HG03354 (cell line): ENCODE results near the gene FOXR1.
"Not testable (repeated sequence)": the region's sequence is repeated elsewhere in the genome, so short reads cannot be mapped to it uniquely, and the experiment has no call there.

ENCODE experiments used
- ATAC-seq: cut with Tn5 transposase; IDR thresholded peaks from one replicate; pipeline ENCODE4 v1.9.1; 2021; ENCODE audit warnings: mild to moderate bottlenecking; ENCODE audit not compliant: unreplicated experiment, poor library complexity, severe bottlenecking

FOXR1 gene

DNA sequence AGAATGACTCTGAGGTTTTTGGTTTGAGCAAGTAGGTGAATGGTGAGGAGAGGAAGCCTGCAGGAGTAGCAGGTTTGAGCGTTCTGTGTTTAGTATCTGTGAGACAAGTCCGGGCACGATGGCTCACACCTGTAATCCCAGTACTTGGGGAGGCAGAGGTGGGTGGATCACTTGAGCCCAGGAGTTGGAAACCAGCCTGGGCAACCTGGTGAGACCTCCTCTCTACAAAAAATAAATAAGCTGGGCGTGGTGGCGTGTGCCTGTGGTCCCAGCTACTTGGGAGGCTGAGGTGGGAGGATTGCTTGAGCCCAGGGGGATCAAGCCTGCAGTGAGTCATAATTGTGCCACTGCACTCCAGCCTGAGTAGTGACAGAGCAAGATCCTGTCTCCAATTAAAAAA, 16.7 kb downstream of the FOXR1 start:
- ATAC-seq, result no peak

DNA sequence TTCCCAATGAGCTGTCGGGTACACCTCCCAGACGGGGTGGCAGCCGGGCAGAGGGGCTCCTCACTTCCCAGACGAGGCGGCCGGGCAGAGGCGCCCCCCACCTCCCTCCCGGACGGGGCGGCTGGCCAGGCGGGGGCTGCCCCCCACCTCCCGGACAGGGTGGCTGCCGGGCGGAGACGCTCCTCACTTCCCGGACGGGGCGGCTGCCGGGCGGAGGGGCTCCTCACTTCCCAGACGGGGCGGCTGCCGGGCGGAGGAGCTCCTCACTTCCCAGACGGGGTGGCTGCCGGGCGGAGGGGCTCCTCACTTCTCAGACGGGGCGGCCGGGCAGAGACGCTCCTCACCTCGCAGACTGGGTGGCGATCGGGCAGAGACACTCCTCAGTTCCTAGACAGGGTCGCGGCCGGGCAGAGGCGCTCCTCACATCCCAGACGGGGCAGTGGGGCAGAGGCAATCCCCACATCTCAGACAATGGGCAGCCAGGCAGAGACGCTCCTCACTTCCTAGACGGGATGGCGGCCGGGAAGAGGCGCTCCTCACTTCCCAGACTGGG, 20.0 kb downstream of the FOXR1 start:
- not testable (repeated sequence) for ATAC-seq

DNA sequence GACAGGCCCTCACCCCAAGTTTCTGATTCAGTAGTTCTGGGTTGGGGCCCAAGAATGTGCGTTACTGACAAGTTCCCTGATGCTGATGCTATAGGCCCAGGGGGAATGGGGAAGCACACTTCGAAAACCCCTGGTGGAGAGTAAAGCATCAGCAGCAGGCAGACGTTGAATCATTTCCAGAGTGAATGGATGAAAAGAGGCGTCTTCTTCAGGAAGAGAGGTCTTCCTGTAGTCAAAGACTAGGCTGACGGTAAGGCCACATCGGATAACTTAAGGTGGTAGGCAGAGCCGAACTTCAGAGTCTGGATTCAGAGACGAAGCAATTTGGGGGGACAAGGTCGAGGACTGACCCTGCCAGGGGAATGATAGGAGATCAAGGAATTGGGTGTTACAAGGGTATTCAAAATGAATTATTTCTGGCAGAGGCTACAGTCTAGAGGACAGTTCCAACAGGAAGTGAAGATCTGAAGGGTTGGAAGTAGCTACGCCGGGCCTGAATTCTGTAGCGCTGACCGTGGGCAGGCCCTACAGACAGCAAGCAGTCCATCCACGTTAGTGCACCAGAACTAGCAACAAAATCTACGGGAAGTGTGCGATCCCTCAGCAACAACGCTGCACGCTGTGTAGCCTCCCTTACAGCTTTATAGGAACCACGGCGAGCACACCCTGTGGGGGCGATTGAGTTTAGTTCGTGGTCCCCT, 25.5 kb downstream of the FOXR1 start:
- peak; percentile 14 for ATAC-seq

DNA sequence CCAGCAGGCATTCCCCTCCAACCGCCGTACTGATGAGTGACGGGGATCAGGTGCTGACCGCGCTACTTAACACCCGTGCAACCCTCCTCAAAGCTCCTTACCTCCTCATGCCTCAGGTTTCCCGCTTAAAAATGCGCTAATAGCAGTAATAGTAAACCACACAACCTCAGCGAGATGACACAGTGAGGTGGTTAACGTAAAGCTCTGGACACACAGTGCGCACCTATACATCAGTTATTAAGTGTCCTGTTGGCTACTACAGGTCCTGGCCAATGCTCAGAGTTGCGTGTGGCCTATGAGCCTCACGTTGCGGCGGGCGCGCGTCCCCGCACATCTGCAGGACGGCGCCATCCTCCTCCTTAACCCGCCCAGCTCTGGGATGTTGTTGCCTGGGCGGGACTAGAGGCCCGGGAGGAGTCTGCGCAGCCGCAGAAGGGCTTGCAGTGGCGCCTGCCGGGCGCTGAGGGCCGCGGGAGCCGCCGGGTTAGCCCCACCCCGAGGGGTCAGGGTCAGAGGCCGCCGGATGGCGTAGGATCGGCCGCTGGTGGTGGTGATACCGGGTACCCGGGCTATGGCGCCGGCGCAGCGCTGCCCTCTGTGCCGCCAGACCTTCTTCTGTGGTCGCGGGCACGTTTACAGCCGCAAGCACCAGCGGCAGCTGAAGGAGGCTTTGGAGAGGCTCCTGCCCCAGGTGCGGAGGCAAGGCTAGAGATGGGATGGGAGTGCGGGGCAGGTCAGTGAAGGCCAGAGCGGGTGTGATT, 26.2 kb downstream of the FOXR1 start, which contains the start of gene CENATAC:
CENATAC (plus strand) TSS at position 512 of the 761 bp plus-strand sequence; CDS start at position 572, 60 bp downstream.
- peak; percentile 91 for ATAC-seq

DNA sequence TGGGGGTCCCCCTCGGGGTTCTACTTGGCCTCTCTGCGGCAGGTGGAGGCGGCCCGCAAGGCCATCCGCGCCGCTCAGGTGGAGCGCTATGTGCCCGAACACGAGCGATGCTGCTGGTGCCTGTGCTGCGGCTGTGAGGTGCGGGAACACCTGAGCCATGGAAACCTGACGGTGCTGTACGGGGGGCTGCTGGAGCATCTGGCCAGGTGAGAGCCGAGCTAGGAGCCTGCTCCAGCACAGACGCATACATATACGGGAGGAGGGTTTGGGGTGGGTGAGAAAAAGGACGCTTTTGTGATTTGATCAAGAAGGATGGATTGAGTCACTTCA, 26.8 kb downstream of the FOXR1 start:
- ATAC-seq, result peak; percentile 10

DNA sequence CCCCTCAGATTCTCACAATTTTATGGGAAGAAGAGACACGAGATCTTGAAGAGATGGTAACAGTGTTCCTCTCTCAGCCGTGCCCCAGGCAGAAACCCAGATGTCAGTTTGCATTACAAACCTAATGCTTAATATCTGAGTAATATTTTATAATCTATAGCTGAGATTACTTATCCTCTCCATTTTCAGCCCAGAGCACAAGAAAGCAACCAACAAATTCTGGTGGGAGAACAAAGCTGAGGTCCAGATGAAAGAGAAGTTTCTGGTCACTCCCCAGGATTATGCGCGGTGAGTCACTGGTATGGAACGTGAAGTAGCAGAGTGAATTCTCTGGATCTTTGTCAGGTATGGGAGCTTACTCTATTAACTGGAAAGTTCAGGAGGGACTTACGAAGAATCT, 27.3 kb downstream of the FOXR1 start:
- no peak for ATAC-seq

DNA sequence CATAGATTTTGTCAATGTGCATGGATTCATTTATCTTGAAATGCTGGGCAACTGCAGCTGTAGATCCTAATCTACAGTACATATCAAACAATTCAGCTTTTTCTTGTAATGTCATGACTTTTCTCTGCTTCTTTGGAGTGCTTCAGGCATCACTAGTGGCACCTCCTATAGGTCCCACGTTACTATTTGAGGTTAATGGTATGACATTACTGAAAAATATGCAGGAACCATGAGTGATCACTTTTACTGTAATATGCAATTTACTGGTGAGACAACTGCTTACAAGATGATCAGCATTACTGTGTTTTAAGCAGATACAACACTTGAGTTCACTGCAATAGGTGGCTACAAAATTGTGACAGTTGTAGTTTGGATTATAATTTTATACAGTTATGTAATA, 29.3 kb downstream of the FOXR1 start:
- ATAC-seq, result no peak

DNA sequence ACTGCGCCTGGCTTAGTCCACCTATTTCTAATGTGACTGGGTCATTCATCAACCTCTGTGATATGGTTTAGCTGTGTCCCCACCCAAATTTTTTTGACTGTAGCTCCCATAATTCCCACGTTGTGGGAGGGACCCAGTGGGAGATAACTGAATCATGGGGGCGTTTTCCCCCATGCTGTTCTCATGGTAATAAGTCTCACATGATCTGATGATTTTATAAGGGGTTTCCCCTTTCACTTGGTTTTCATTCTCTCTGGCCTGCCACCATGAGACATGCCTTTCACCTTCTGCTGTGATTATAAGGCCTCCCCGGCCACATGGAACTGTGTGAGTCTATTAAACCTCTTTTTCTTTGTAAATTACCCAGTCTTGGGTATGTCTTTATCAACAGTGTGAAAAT, 35.1 kb downstream of the FOXR1 start:
- no peak for ATAC-seq

DNA sequence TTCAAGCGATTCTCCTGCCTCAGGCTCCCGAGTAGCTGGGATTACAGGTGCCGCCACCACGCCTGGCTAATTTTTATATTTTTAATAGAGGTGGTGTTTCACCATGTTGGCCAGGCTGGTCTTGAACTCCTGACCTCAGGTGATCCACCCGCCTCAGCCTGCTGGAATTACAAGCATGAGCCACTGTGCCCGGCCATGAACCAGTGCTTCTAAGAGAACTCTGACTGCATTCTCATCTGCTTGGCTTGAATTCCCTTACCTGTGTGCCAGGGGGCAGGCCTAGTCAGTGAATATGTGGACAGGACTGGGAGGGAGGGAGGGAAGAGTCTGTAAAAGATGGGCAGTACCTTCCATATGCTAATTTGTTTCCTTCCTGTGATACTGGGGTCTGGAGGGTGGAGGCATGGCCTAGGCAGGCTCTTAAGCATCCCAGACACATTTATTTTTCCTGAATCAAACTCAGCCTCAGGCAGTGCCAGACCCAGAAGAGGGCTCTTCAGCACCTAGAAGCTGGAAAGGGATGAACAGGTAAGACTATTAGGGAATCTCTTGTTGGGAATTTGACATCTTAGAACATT, 40.0 kb downstream of the FOXR1 start:
- ATAC-seq, result no peak

DNA sequence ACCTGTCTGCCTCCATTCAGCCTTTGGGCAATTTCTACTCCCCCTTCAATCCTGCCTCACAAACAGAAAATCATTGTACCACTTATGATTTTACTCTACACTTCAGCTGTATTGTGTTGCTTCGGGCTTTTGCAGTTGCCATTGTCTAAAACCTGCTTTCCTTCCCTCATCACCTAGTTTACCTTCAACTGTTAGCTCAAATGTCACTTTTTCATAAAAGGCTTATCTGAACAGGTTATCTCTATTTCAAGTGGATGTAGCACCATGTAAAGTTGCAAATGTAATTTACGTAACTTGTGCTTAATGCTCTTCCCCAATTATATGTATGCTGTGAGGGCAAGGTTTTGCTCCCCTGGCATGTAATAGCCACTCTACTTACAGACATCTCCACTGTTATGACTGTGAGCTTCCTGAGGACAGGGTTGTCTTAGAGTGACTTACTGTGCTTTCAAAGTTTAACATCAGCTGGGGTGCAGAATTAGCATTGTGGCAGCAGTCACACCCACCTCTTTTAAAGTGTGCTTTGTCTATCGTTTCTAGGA, 41.1 kb downstream of the FOXR1 start:
- no peak for ATAC-seq

DNA sequence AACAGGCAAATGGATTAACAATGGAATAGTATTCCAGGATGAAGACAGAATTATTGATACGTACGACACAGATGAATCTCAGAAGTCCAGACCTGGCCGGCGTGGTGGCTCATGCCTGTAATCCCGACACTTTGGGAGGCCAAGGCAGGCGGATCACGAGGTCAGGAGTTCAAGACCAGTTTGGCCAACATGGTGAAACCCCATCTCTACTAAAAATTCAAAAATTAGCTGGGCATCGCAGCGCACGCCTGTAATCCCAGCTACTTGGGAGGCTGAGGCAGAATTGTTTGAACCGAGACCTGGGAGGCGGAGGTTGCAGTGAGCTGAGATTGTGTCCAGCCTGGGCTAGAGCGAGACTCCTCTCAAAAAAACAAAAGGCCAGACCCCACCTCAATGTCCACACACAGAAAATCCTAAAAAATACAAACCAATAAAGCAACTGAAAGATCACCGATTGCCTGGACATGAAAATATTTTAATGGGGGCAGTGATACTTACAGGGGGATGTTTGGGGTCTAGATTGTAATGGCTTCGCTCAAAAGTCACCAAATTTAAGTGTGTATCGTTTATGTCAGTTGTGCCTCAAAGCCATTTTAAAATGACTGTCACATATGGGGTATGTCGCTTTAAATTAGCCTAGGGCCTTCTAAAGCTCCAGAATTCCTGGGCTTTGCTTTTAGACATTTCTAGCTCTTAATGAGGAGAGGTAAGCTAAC, 42.8 kb downstream of the FOXR1 start:
- no peak for ATAC-seq

DNA sequence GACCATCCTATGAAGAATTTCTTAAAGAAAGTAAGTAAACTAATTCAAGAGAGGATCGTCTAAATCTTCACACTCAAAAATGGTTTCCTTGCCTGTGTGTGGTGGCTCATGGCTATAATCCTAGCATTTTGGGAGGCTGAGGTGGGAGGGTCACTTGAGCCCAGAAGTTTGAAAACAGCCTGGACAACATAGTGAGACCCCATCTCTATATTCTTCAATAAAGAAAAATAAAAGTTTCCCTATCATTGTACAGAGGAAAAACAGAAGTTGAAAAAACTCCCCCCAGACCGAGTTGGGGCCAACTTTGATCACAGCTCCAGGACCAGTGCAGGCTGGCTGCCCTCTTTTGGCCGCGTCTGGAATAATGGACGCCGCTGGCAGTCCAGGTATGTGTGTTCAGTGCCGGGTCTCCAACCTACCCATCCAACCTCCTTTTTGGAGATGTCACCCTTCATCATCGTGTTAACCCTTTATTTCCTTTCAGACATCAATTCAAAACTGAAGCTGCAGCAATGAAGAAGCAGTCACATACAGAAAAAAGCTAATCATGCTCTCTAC, 43.6 kb downstream of the FOXR1 start:
- ATAC-seq, result no peak

DNA sequence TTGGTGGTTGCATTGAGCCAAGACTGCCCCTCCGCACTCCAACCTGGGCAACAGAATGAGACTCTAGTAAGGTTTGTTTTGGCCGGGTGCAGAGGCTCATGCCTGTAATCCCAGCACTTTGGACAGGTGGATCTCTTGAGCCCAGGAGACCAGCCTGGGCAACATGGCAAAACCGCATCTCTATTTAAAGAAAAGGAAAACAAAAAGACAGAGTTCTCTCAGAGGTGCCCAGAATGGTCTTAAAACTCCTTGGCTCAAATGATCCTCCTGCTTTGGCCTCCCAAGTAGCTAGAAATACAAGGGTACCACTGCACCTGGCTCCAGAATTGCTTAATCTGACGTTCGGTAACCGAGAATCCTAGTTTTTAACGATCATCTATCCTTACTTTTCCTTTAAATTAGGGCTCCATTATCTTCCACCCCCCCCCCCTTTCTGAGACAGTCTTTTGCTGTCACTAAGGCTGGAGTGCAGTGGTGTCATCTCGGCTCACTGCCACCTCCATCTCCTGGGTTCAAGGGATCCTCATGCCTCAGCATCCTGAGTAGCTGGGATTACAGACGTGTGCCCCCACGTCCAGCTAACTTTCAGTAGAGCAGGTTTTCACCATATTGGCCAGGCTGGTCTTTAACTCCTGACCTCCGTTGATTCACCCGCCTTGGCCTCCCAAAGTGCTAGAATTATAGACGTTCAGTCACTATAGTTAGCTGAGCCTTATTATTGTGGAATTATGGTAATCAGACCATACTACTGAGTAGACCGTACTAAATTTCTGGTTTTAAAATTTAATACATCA, 44.9 kb downstream of the FOXR1 start:
- no peak for ATAC-seq

DNA sequence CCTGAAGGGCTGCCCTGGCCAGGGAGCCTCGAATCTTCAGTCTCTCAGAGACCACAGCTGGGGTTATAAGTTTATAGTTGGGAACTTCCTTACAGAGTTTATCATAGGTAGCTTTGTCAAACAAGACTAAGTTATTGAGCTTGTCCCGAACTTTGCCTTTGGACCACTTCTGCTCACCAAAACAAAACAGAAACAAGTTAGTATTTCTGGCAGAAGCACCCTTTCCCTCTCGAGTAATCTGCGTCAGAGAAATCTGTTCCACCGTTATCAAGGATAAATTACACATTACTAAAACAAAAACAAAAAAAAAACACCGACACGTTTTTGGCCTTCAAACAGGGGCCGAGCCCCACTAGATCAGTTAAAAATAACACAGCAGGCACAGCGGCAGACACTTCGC, 45.8 kb downstream of the FOXR1 start:
- not testable (repeated sequence) for ATAC-seq

DNA sequence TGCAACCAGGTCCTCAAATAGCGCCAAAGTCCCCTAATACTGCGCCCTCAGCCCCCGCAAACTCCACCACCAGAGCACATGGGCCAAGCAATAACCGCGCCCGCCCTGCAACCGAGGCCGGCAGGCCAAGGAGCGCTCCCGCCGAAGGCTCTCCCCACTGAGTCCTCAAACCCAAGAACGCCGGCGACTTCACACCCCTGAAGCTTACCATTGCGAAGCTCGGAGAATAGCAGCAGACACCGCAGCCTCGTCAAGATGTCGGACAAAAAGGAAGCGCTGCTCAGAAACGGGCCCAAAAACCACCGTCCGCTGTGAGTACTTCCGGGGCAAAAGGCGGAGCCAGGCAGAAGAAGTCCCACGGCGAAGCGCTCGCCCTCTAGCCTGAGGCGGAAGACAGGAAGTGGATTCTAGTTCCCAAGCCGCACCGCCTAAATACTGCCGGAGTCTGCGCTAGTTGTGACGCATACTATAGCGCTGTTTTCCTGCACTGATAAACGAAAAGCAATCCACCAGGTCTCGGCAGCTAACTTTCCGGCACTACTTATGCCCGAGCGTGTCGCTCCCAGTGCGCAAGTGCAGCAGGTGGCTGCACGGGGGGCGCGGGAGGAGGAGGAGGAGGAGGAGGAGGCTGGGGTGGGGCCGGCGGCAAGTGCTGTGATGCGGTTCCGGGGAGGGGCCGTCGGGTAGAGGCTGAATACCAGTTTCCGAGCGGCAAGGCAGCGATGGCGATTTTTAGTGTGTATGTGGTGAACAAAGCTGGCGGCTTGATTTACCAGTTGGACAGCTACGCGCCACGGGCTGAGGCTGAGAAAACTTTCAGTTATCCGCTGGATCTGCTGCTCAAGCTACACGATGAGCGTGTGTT, 46.7 kb downstream of the FOXR1 start, which contains the start of the genes RPS25 and TRAPPC4:
RPS25 (minus strand) TSS at position 270 of the 865 bp plus-strand sequence; CDS start at position 211, 59 bp downstream.
TRAPPC4 (plus strand) TSS at position 693 of the 865 bp plus-strand sequence; CDS start at position 723, 30 bp downstream.
- ATAC-seq, result peak; percentile 87

DNA sequence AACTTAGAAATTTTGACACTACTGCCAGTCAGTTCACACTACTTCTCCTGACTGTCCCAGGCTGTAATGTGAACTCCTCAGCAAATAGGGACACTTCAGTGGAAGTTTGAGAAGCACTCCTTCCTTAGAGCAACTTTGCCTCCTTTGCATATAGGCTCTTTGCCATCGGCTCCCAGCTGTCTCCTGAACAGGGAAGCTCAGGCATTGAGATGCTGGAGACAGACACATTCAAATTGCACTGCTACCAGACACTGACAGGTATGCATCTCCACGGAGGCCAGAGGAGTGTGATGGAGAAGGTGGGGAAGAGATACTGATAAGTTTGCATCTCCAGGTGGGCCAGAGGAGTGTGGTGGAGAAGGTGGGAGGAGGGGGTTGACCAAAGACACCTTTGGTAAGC, 48.4 kb downstream of the FOXR1 start:
- no peak for ATAC-seq

DNA sequence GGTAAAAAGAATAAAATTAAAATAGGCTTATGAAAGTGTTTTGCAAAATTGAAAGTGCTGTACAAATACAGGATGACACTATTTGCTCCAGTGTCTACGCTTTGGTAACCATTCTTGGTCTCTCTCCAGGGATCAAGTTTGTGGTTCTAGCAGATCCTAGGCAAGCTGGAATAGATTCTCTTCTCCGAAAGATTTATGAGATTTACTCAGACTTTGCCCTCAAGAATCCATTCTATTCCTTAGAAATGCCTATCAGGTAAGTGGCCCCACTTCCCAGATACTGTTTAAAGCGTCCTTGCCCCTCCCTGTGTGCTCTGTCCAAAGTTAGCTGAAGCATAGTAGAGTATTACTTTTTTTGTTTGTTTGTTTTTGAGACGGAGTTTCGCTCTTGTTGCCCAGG, 50.1 kb downstream of the FOXR1 start:
- ATAC-seq, result no peak

DNA sequence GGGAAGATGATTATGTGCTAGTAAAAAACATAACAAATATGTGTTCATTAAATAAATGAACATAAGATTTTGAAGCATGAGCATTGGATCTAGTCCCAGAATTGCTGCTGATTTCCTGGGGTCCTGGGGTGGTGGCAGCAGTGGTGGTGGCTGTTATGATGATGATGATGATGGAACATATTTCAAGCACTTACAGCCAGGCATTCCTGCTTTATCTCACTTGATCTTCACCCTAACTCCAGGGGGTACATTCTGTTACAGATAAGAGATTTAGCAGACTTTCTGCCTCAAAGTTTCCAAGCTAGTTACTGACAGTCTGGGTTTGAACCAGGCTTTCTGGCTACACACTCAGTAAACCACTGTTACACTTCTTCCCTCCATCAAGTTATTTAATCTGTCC, 52.2 kb downstream of the FOXR1 start:
- ATAC-seq, result no peak
